ENCODE data around the gene UQCRFS1.
"Not testable (repeated sequence)": the region's sequence is repeated elsewhere in the genome, so short reads cannot be mapped to it uniquely, and the experiment has no call there.

UQCRFS1 gene

DNA sequence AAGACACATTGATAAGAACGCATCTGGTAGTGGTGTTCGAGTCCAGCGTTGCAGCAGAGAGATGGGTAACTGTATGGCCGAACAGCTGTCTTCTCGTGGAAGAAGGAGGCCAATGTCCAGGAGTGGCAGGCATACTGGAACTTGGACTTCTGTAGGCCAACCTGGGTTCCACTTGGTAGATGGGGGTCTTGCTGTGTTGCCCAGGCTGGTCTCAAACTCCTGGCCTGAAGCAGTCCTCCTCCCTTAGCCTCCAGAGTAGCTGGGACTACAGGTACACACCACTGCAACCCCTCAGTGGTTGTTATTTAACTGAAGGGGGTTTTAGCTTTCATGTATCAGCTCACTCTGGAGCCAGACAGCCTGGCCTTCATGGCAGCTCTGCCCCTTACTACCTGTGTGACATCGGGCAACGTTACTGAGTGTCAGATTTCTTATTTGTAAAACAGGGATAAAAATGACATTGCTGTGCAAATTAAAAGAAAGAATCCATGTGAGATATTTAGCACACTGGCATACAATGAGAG is 2.4 kb upstream of the UQCRFS1 start:
- DNase-seq (ENCODE audit: low read depth in 1 of 2, low spot score in 1 of 2) = no peak

DNA sequence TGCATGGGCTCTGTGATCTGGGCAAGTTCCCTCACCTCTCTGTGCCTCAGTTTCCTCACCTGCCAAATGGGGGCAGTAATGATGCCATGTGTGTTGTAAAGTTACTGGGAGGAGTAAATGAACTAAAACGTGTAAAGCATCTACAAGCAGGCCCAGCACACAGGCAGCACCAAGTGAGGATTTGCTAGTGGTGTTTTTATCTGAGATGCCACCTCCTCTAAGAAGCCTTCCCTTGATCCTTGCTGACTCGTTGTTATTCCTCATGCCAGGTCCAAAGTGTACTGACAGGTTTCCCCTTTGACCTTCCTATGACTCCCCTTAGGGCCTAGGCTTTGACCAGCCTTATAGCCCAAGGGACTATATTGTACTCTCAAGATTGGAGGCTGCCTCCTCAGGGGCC is 1.5 kb upstream of the UQCRFS1 start:
- DNase-seq (ENCODE audit: low read depth in 1 of 2, low spot score in 1 of 2) = no peak

DNA sequence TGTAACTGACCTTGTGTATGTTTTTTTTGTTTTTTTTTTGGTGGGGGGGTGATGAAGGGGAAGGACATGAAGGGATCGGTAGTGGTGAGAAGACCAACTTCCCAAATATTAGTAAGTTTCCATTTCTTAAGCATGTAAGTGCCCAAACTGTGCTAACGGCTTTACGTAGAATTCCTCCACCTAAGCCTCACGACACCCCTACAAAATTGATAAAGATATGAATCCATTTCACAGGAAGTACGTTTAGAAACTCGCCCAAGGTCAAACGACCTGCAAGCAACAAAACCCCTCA is 649 bp downstream of the UQCRFS1 start:
- no peak for DNase-seq (ENCODE audit: low read depth in 1 of 2, low spot score in 1 of 2)

DNA sequence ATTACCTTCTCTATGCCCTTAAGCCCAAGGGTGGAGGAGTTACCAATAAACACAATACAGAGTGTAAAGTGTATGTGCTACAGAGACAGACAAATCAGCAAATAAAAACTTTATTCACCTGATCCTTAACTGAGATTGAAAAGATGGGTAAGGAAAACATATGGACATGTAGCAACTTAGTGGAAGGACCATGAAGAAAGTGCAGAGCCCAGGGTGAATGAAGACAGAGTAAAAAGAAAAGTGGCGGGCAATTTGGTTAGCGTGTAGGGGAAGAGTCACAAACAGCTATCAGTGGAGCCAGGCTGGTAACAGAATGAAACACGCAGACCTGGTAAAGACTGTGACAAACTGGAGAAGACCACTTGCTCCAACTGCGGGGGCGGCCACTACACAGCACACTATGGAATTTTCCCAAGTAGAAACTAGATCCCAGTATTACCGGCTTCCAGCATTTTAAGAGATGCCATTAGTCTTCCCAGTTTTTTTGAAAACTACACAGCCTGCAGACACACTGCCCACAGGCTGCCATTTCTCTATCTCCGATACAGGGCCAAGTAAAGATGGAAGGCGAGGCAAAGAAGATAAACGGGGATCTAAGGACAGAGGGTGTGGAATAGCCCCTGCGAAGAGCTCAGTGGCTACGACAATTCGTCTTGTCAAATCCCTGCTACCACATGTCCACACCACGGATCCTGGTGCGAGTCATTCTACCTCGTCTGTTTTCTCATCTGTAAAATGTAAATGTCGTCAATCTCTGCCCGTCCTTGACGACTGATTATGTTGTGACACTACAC is 1.2 kb downstream of the UQCRFS1 start:
- no peak for DNase-seq (ENCODE audit: low read depth in 1 of 2, low spot score in 1 of 2)

DNA sequence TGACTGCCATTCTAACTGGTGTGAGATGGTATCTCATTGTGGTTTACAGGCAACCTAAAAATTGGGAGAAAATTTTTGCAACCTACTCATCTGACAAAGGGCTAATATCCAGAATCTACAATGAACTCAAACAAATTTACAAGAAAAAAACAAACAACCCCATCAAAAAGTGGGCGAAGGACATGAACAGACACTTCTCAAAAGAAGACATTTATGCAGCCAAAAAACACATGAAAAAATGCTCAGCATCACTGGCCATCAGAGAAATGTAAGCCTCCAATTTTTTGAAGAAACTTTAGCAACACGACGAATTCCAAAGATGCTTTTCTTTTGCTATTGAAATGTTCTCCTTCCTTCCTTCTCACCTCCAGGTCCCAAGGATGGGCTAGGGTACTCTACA is 1.9 kb downstream of the UQCRFS1 start:
- not testable (repeated sequence) for DNase-seq (ENCODE audit: low read depth in 1 of 2, low spot score in 1 of 2)

DNA sequence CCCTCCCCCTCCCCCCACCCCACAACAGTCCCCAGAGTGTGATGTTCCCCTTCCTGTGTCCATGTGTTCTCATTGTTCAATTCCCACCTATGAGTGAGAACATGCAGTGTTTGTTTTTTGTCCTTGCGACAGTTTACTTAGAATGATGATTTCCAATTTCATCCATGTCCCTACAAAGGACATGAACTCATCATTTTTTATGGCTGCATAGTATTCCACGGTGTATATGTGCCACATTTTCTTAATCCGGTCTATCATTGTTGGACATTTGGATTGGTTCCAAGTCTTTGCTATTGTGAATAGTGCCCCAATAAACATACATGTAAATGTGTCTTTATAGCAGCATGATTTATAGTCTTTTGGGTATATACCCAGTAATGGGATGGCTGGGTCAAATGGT is 2.4 kb downstream of the UQCRFS1 start:
- not testable (repeated sequence) for DNase-seq (ENCODE audit: low read depth in 1 of 2, low spot score in 1 of 2)

DNA sequence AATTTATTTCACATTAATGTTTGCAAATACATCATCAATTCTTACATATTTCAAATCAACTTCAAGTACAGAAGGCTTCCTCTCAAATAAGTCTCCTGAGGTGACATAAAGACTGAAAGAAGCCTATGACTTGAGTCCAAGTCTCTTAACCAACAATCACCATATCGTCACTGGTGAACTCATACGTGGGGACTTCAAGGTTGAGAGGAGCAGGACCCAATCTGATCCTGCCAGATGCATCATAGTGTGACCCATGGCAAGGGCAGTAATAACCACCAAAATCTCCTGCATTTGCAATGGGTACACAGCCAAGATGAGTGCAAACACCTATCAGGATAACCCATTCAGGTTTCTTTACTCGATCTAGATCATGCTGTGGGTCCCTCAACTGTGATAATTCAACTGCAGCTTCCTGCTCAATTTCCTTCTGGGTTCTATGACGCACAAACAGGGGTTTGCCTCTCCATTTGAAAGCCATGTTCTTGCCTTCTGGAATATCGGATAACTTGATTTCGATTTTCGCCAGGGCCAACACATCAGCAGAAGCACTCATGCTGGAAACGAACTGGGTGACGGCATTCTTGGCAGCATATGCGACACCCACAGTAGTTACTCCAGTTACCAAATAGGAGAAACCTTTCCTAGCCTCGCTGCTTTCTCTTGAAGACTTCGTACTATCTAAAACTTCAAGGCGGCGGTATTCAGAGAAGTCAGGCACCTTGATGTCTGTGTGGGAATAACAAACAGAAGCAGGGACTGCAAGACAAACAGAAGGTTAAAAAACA is 5.4 kb downstream of the UQCRFS1 start:
- not testable (repeated sequence) for DNase-seq (ENCODE audit: low read depth in 1 of 2, low spot score in 1 of 2)

DNA sequence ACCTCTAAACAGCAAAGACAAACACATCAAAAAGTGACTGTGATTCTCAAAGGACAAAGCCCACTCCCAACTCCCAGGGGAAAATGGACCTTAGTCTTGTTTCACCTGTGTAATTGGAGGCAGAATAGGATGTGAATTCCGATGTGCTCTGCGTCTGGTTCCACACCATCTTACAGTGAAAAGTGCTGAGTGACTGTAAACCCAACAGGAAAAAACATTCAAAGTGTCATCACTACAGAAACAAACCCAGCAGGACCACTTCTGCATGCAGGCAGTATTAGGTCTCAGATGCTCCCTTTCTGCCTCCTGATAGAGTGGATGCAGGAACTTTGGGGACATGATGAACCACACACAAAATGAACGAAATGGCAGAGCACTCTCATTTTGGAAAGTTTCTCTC is 6.5 kb downstream of the UQCRFS1 start:
- DNase-seq (ENCODE audit: low read depth in 1 of 2, low spot score in 1 of 2) = no peak

DNA sequence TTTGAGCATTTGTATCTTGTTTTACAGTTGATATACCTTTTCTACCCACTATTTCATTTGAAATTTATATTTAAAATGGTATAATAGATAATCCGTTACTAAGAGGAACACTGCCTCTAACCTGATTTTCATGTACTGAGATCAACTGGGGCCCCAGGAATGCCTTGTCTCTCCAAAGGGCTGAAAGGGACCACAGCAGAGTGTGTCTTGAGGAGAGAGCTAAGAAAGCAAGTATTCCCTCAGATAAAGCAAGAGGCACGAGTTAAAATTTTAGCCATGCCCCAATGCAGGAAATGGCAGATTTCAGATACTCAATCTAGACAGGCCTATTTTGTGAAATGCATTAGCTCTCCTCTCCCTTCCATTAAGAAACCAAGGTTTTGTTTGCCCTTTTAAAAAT is 10.7 kb downstream of the UQCRFS1 start:
- DNase-seq (ENCODE audit: low read depth in 1 of 2, low spot score in 1 of 2) = no peak

DNA sequence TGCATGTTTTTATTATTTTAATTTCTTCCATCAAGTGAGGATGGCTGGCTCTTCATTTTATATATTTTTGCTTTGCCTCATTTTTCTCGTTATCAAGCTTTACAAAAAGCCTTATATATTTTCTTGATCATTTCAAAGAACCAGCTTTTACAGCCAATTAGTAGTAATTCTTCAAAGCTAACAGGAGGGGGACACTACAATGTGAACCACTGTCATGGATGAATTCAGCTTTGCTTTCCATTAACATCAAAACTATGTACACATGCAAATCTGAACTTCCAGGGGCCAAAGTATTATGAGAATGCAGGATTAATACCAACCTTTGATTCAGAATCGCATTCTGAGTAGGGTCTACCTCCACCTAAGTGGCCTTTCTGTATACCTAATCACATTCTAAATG is 11.1 kb downstream of the UQCRFS1 start:
- no peak for DNase-seq (ENCODE audit: low read depth in 1 of 2, low spot score in 1 of 2)

DNA sequence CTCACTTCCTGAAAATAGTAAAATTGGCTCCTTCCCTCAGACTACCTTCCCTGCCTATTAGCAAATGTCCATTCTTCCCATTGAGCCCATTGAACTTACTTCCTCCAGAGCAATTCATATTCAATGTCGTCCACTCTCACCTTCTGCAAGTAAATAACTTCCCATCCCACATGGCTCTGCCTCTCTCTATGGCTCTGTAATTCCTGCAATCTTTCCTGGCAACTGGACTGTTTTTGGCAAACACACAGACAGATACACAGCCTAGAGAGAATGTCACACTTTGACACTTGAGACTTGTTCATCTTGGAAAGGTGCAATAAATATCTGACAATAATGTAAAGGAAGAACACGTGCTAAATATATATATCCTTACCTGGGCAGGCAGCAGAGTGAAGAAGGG is 18.3 kb downstream of the UQCRFS1 start:
- no peak for DNase-seq (ENCODE audit: low read depth in 1 of 2, low spot score in 1 of 2)

DNA sequence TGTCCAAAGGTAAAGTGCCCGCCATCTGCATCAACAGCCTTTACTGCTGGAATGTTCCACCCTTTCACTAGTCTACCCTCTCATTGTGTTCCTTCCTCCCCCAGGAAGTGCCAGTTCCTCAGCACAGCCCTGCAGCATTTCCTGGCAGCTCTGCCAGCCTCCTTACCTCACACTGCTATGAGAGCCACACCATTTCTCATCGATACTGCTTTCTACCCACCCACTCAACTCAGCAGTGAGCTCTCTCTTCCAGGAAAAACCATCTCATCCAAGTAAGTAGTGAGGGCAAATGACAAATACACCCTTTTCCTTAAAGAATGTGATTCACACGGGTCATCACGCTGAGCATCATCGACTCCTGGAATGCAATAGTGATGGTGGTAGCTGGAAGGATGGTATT is 19.8 kb downstream of the UQCRFS1 start:
- DNase-seq (ENCODE audit: low read depth in 1 of 2, low spot score in 1 of 2) = no peak

DNA sequence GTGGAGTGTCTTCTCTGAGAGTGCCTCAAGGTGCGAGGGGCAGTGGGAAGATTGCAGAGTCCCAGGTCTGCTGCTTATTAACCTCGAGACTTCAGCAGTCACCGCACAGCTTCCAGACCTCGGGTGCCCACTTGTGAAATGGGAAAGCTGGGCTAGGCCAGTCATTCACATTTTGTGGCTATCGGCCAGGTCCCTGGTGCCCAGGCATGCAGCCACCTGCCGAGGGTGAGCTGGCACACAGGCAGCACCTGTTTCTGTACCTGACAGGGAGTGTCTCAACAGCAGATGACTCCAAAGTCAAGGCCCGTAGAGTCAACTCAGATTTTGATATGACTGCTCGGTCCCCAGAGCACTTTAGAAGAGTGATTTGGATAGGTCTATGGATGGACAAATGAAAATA is 21.9 kb downstream of the UQCRFS1 start:
- DNase-seq (ENCODE audit: low read depth in 1 of 2, low spot score in 1 of 2) = no peak

DNA sequence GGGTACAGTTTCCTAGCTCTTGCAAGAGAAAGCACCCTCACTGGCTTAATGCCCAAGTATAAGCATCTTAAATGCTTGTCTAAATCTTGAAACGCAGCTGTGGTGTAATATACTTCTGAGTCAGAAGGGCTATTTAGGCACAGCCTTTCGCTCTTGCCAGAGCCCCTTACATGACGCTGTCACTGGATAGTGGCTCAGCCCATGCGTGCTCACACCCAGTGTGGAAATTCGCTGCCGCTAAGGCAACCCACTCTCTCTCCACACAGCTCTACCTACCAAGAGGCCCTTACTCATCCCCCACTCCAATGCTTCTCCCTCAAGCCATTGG is 24.0 kb downstream of the UQCRFS1 start:
- DNase-seq (ENCODE audit: low read depth in 1 of 2, low spot score in 1 of 2) = no peak

DNA sequence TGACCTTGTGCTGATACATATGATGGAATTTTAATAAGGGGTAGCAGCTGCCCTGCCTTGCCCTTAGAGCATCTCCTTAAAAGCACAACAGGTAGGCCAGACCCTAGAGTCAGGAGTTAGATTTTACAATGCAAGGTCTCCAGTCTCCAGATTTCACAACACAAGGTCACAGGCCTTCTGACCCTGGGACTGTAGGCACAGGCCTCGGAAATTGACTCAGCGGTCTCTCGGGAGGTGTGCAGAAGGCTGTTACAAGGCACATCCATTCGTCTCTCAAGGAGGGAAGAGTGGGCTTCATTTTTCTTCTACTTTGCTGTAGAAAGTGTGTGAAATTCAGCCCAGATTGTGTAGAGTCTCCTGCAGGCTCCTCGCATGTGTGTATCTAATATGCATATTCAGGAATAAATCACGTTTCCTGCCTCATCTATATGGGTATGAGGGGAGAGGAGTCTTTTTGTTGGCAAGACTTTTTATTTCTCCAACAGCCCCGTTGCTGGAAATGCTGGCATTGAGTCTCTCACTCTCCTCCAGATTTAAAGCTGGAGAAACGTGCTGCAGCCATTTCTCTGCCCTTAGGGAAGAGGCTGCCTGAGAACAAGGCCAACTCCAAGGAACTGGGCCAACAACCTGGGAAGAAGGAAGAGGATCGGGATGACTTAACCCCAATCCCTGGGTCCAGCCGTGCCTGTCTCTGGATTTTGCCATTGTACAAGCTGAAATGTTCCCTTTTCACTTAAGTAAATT is 24.5 kb downstream of the UQCRFS1 start:
- no peak for DNase-seq (ENCODE audit: low read depth in 1 of 2, low spot score in 1 of 2)

DNA sequence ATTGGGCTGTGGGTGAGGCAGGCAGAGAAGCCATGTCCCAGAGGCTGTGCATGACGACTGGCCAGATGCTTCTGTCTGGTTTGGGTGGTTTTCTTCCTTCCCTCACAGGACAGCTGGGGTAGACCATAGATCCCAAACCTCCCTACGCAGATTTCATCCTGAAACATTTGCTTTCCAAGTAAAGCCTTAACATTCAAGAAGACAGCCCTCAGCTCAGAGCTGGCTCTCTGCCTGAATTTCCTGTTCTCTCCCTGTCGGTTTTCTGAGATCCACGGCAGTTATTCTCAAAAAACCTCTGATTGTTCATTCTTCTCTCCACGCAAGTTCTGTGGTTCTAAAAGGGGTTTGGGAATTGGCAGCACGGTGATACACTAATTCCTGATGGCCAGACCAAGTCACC is 25.3 kb downstream of the UQCRFS1 start:
- DNase-seq (ENCODE audit: low read depth in 1 of 2, low spot score in 1 of 2) = no peak

DNA sequence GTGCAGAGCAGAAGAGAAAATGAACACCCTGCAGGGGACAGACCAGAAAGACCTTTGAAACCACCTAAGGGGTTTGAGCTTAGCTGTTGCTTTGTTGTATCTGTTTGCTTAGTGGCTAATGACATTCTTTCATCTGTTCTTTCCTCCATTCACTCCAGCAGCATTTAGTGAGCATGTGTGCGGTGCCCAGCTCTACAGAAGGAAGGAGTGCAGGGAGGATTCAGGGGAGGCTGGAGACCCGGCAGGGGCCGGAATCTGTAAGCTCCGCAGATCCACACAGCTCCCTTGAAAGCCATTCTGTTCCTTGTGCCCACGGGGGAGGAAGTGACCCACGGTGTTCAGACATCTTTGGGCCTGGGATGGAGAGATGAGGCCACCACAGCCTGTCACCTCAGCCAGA is 27.5 kb downstream of the UQCRFS1 start:
- no peak for DNase-seq (ENCODE audit: low read depth in 1 of 2, low spot score in 1 of 2)

DNA sequence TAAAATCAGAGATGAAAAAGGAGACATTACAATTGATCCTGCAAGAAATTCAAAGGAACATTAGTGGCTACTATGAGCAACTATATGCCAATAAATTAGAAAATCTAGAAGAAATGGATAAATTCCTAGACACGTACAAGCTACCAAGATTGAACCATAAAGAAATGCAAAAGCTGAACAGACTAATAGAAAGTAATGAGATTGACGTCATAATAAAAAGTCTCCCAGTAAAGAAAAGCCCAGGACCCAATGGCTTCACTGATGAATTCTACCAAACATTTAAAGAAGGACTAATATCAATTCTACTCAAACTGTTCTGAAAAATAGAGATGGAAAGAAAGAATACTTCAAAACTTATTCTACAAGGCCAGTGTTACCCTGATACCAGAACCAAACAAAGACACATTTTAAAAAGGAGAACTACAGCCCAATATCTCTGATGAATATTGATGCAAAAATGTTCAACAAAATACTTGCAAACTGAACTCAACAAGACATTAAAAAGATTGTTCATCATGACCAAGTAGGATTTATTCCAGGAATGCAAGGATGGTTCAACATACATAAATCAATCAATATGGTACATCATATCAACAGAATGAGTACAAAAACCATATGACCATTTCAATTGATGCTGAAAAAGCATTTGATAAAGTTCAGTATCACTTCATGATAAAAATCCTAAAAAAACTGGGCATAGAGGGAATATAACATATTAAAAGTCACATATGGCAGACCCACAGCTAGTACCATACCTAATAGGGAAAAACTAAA is 35.8 kb downstream of the UQCRFS1 start:
- no peak for DNase-seq (ENCODE audit: low read depth in 1 of 2, low spot score in 1 of 2)

DNA sequence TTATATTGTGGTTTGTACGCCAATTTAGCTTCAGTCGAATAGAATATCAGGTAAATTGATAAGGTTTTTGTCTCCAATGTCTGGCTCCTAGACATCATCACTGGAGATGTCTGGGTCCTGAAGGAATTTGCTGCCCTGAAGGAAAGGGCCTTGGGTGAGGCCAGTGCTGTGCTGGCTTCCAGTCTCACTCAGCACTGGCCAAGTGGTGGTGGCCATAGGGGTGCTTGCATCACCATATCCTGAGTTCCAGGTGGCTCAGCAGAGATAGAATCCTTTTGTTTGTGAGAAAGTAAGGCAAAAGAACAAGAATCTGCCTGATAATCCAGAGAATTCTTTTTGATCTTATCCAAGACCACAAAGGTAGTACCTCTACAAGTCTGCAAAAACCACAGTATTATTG is 39.1 kb downstream of the UQCRFS1 start:
- no peak for DNase-seq (ENCODE audit: low read depth in 1 of 2, low spot score in 1 of 2)

DNA sequence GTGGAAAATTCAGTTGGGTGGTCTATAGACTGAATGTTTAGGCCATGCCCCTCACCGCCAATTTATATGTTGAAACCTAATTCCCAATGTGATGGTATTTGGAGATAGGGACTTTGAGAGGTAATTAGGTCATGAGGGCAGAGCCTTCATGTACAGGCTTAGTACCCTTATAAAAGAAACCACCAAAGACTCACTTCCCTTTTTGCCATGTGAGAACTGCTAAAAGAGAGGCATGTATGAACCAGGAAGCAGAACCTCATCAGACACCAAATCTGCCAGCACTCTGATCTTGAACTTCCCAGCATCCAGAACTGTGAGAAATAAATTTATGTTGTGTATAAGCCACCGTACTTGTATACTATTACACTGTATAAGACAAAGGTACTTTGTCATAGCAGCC is 40.6 kb downstream of the UQCRFS1 start:
- no peak for DNase-seq (ENCODE audit: low read depth in 1 of 2, low spot score in 1 of 2)

DNA sequence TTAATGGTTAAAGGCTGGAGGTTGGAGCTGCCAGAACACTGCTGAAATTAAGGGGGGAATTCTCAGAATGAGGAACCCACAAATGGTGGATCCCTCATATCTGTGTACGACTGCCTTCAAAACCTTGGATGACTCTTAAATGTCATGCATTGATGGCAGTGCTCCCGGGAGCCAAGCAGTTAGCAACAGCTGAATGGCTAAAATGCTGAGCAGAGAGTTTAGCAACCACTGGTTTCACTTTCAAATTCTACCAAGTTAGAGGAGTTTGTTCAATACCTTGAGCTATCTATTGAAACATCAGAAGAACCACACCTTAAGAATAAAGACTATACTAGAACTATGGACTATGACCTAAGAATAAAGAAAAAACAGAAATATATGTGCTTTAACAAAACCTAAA is 41.4 kb downstream of the UQCRFS1 start:
- DNase-seq (ENCODE audit: low read depth in 1 of 2, low spot score in 1 of 2) = no peak
